Measurements from ENCODE around the gene ZIC4.

ZIC4 gene

DNA sequence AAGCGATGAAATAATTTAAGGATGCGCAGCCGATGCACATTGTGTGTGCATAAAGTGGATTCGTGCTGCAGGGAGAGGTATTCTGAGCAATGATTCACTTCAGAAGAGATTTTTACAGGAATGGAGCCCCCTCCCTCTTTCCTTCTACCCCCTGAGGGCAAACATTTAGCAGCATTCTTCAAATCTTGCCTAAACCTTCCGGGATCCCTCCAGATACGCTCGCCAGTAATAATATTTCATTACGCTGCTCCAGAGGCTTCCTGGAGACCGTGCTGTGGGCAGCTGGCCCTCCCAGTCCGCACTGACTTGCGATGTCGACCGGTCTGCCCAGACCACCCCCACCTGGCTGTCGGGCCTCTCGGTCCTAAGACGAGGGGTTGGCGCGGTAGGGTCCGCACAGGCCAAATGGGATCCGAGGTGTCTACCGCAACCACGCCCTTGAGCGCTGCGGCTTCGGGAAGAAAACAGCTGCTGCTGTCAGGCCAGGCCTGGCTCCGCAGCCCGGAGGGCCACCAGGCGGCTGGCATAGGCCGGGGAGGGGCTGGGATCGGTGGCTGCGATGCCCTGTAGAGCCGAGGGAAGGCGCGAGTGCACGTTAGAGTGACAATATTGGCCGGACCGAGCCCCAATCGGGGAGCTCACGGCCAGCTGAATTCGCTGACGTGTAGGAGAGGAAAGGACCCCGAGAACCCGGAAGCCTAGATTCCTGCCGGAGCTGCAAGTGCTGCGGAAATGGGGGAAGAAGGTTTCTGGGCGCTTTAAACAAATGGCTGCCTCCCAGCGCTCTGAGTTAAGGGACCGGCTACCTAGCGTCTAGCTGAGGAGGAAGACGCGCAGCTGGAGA, 14.3 kb downstream of the ZIC4 start:
- no peak for DNase-seq (ENCODE audit: low read depth in 3 of 3)

DNA sequence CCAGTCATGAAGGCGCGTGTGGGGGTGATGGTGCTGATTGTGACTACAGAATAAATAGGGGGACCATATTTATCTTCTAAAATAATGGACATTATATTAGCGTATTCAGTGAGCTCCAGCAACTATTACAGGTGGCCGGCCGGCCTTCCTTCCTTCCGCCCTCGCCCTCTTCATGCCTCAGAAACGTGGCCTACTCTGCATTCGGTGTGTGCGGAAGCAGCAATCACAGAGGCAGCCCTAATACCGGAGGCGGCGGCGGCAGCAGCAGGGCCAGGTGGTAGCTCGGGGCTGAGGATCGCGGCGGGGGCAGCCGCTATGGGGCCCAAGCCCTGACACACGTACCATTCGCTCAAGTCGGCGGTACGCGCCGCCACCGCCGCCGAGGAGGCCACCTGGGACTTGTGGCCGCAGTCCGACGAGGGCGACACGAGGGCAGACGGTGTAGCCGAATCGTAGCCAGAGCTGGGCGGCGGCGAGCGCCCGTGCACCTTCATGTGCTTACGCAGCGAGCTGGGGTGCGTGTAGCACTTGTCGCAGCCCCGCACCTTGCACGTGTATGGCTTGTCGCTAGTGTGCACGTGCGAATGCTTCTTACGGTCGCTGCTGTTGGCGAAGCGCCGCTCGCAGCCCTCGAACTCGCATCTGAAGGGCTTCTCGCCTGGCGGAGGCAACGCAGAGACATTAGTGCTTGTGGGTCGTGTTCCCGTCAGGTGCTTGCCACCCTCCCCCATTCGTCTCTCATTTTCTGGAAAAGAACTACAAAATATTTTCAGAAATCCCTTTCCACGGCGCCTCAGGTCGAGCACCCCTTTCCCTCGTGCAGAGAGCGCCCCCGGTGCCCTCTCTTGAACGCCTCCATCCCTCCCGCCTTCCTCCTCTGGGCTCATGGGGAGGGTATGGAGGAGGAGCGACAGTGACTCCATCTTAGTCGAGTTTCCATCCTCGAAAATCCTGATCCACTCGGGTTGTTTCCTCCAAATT, 15.5 kb downstream of the ZIC4 start:
- DNase-seq (ENCODE audit: low read depth in 3 of 3), result no peak

DNA sequence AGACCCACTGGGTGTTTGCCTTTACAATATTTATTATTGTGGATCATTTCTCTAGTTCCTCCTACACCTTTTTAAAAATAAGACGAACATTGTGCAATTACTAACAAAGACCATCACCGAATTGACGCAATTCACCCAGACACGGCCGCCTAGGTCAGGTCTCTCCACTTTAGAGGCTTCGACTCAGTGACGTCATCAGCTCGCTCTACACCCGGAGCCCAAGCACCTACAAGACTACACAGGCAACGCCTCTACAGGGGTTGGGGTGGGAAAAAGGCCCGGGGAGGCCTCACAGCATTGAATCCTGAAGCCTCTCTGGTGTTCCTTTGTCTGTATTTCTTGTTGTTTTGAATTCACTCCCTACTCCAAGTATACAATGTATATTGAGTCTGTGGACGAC, 16.6 kb downstream of the ZIC4 start:
- no peak for DNase-seq (ENCODE audit: low read depth in 3 of 3)

DNA sequence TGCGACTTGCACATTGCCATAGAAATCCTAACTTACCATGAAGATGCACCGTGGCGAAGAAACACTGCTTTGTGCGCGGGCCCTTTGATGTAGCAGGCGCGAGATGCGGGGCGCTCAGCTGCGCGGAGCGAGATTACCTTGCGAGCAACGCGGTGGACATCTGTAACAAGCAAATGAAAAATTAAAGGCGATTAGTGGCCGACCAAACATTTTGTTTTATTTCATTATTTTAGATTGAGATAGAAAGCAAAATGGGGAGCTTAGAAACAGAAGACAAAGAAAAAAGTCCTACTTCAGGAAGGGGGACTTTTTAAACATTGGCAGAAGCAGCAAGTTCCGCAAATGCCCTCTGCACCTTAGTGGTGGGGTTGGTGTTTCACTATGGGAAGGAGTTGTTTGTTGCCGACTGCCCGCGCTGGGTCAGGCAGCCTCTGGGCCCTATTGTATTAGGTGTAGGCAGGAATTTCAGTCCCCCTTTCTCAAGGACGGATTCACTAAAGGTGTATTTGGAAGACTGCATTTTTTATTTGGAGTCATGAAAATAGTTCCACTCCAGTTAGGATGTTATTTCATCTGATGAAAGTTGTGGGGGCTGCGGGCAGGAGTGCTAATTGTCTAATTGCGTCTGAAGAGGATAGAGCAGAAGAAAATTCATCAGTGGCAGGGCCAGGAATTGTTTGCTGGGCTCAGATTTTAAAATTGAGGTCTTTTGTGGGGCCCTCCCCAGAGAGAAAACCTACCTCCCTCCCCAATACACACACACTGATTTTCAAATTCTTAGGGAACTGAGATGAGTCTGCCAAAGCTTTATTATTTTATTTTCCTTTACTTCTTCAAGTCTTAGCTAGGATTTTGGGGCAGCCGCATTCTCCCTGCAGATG, 17.4 kb downstream of the ZIC4 start:
- no peak for DNase-seq (ENCODE audit: low read depth in 3 of 3)

DNA sequence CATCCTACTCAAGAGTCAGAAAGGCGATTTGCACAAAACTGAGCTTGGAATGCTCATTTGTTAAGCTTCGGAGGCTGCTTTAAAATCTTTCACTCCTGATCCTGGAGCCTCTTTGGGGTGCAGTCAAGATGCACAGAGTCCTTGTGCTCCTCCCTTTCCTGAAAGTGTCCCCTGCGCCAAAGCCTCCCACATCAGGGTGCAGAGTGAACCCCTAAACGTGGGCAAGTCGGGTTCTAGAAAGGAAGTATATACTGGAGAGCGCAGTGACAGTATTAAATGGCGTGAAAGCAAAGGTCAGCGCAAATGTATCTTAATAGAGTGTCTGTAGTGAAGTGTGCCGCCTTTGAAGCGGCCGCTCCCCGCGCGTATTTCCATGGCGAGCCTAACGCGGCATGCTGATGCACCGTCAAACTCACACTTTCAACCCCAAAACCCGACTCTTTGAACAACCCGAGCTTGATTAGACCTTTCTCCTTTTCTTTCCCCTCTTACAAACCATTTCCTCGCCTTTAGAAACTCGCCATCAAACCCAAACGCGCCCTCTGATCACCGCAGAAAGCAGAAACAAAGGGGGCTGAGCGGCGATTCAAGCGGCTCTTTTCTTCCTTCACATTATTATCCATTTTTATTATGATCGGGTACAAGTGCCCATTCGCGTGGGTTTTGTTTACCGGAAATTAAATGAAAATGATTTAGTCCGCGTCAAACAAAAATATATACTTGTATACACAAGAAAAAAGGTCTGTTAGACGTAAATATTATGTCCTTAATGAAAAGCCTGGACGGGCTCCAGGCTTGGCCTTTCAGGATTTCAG, 18.3 kb downstream of the ZIC4 start:
- DNase-seq (ENCODE audit: low read depth in 3 of 3), result no peak

DNA sequence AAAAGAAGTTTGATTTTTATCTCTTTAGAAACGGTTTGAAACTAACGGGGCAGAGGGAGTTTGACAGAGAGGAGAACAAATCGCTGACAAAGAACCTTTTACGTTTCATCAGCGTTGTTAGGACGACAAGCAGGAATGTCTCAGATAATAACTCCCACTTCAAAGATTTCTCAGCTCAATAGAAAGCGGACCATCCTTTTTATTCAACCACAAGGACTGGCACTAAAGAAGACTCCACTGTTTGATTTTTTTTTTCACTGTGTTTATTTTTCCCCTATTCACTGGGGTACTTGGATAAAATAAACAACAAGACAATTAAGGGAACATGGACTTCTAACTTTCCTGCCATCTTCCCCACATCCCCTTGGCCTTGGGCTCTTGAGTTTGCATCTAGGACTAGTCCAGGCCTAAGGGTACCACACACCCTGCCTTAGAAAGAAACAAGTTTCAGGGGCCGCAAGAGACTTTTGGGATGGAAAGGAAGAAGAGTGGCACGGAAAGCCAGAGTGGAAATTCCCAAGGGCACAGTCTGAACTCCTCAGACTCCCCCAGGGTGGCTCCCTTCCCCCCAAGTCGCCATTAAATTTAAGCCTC, 19.0 kb downstream of the ZIC4 start:
- no peak for DNase-seq (ENCODE audit: low read depth in 3 of 3)

DNA sequence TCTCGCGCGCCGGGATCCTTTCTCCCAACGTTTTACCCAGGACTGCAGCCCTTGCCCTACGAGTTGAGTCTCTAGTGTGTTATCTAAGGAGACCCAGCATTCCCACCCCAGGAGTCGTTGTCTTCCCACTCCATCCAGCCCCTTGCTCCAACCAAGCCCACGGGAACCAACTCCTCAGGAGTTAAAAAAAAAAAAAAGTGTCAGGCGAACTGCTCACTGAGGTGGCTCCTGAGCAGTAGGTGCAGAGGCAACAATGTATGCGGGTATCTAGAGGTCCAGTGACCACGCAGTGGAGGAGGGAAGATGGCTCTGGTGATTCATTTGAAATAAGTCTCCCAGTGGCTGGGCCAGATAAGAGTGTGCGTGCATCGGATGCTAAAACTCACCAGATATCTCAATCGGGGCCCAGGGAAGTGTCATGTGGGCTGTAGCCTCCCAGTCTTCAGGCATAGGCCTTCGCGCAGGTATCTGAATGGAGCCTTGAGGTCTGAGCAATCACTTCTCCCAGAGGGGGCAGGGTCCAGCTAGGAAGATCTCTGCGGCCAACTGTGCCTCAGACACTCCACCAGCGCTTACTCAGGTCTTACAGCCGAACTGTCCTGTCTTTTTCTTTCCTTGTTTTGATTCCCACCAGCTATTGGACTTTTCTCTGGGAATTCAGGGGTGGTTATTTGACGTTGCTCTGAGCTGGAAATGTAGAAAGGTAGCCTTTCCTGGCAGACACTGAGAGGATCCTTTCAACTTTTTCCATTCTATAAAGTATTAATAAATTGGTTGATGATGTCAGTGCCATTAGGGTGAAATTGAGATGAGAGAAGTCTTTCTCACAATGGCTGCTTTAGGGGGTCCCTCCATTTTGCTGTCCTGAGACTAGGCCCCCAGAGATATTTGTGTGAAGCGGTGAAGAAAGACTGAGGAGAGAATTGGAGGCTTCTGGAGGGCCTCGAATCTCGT, 21.0 kb downstream of the ZIC4 start:
- DNase-seq (ENCODE audit: low read depth in 3 of 3), result no peak

DNA sequence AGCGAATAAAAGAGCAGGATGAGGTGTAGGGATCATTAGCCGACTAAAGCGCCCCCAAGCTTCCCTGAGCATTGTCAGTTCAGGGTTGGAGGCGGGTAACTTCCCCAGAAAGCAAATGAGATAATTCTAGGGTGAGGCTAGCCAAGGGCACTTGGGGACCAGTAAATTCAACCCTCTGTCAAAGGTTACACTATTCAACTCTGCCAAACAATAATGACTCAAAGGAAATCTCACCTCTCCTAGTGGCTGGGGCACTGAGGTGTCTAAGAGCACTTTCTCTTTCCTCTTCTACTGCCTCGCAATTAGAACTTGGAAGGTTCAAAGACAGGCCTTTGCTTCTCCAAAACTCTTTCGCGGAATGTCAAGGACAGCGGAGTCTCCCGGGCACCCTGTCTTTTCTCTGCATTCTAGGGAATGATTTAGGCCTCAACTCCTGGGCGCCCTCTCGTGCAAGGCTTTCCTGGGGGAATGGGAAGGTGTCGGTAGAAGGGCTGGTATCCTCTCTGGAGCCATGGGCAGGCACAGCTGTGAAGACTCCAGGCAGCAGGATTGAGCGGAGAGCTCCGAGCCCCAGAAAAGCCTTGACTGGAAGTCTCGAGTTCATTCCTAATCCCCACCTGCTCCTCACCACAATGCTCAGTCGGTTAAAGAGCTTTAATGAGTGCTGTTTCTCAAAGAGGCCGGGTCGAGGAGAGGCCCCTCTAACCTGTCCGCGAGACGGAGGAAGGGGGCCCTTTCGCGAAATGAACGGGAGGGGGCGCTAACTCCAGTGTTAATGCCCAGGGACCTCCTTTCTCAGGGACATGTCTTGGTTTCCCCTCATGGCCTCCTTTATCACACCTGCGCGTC, 21.9 kb downstream of the ZIC4 start:
- no peak for DNase-seq (ENCODE audit: low read depth in 3 of 3)

DNA sequence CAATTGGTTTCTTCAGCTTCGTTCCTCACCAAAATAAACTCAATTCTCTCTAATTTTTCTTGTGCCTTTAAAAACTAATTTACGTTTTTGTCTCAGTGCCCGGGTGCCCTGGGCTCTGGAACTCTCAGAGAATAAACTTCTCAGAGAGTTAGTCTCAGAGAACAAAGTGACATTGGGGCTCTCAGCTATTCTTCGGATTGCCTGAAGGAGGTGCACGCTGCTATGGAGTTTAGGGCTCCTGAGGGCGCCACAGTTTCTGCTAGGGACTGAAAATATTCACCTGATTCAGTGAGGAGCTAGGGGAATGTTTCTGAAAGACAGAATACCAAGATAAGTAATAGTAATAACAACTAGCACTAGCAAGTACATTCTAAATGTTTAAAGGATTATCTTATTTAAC, 22.7 kb downstream of the ZIC4 start:
- DNase-seq (ENCODE audit: low read depth in 3 of 3), result no peak

DNA sequence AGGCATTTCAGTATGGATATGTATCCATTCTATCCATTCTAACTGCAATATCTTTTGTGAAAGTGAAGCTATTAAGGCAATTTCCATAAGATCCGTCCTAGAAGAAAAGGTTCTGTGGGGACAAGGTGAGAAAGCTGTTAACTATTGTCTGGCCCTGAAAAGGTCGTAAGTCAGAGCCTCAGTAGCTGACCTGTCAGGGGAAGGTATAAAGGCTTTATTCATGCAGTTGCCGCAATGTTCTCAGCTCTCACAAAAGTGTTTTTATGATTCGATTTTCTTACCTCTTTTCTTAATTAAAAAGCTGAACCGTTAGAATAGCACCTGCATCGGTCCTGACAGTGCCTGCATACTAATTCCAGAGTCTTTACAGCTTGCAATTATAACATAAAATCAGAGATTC, 24.7 kb downstream of the ZIC4 start:
- no peak for DNase-seq (ENCODE audit: low read depth in 3 of 3)

DNA sequence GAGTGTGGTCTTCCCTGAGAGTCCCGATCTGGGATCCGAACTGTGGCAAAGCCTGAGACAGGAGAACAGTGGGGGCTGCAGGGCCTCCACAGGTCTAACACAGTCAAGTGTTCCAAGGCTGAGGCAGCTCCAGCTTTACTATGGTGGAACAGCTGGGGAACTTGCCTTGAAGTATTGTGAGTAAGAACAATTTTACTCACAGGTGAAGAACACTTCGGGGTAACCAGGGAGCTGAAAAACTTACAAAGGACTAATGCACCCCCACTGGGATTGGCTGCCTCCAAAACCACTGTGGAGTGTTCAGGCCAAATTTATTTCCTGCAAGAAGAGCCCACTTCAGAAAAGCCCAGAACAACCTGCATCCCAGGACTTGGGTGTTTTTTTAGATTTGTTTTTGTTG, 25.4 kb downstream of the ZIC4 start:
- no peak for DNase-seq (ENCODE audit: low read depth in 3 of 3)

DNA sequence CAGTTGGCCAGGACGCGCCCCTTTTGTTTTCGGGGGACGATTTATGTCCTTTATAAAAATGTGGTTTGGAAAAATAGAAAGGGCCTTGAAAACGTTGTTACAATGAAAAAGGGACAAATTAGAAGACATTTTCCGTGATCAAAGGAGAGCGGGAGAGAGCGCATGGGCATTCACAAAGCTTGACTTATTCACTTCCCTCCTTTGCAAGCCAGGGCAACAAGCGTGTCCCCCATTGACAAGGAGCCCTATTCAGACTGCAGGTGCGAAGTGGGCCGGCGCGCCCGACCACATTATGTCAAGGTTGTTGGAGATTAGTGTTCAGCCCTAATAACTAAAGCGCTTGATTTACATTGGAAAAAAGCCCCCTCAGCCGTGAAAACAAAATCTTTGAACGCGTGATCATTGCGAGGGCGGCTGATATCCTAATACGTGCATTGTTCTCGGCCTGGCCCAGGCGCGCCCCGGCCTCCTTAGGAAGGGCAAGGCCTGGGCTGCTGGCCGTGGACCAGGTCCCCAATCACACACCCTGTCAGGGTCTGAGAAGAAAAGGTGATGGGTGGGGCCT, 25.9 kb downstream of the ZIC4 start:
- DNase-seq (ENCODE audit: low read depth in 3 of 3), result no peak

DNA sequence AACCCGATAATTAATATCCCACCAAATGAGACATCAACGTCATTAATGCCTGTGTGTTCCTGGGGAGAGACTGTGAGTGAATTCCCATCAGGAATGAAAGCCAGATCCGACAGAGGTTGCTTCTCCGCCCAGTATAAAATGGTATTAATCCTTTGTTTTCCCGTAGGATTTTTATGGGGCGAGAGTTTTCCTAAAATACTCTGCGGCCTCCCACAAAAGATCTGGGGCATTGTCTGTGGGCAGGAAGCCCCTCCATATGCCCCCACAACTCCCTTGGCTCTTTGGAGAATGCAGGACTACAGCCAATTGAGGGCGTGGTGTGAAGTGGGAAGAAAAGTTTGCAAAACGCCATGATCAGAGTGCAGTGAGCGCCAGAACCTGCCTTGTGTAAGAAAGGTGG, 26.7 kb downstream of the ZIC4 start:
- DNase-seq (ENCODE audit: low read depth in 3 of 3), result no peak

DNA sequence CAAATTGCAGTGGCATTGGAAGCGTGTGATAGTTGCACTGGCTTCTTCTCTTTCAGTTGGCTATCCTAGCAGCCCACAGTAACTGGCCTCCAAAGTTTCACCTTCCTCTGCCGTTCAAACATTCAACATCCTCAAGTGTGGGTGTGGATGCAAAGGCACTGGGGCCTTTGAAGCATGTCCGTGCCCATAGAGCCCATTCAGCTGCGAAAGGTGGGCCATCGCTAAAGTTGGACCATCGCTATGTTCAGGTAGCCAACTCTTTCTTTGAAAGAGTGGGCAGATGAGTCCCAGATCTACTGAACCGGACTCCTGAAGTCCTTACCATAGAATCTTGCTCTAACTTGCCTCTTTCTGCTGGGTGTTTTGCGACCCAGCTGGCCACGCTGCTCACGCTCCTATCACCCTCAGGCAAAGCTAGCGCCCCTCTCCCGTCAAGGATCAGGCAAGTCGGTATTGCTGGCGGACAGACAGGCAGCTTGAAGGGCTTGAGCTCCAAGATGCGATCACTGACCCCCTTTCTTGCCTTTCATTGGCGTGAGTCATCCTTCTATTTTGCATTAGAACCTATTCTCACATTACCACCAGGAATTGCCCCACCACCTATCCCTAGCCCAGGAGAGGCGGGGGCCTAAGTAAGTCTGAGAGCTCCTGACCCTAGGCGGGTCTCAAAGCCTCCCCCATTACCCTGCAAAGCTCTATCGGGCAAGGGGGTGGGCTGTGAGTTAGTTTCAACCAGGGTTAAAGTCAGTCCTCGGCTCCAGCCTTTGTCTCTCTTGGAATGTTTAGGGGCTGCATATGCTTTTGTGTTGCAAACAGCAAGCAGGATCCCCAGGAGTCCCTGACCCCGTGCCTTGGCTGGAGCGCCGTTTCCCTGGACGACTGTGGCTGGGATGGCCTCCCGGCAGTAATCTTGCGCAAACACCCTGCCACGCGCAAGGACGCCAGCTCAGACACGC, 28.7 kb downstream of the ZIC4 start:
- DNase-seq (ENCODE audit: low read depth in 3 of 3), result no peak

DNA sequence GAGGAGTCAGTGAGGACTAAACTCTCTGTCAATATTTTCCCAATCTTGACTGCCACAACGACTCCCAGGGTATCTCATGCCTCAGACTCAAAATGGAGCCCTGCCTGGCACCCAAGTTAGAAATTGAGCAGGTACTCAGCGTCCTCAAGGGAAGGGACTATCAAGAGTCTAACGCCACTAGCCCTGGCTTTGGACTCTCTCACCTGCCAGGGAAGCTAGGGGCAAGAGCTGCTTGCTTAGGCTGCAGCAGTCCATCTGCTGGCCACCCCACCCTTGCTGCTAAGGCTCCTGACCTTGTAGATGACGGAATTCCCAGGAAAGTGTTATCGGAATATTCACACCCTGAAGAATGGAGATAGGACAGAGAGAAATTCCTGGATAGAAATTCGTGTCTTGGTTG, 33.0 kb downstream of the ZIC4 start:
- DNase-seq (ENCODE audit: low read depth in 3 of 3), result no peak

DNA sequence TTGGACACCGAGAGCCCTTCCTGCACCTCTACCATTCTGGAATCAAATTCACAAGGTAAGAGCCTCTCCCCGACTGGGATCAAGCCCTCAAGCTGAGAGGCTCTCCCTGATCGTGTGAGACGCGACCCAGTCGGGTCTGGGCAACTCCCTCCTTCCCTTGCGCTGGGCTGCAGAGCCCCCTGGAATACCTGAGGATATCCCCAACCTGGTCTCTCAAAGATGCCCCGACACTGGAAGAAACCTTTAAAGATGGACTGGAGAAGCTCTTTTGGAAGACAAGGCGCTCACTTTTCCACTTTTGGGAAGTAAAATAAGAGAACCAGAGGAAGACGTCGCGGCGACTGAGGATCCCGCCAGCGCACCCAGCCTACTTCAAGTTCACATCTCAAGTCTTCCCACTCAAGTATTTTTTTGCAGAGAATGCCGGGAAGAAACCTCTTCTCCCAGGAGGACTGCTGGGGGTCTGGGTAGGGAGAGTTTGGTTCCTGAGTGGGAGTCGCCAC, 33.8 kb downstream of the ZIC4 start:
- no peak for DNase-seq (ENCODE audit: low read depth in 3 of 3)

Data from stimulated activated CD4-positive, alpha-beta T cell treated with anti-CD3 and anti-CD28 coated beads, TNF-alpha, amount 100 ng/mL, for 4 hours (primary cell).